ENCODE results near the gene TMEM150C.

- TF ChIP-seq CTCF (conservative IDR thresholded peaks at IDR 0.05; ENCODE audit: low read length) (peak; percentile 53), EZH2phosphoT487 (IDR thresholded peaks at IDR 0.05; ENCODE audit: borderline replicate concordance) (no peak)
Measured at GRCh38 chr4:82599336-82599735, 37.5 kb upstream of the TMEM150C start.

Measured in Loucy (cell line).